ENCODE data around the gene ACMSD. TPM values are rescaled to one million over a fixed set of nuclear protein-coding genes. Genes with fewer than 3 reads are reported as not detected.
"Not testable (repeated sequence)": the region's sequence is repeated elsewhere in the genome, so short reads cannot be mapped to it uniquely, and the experiment has no call there.

ACMSD gene
- polyA plus RNA-seq, 6 donors from 2014 or later, result not detected

DNA sequence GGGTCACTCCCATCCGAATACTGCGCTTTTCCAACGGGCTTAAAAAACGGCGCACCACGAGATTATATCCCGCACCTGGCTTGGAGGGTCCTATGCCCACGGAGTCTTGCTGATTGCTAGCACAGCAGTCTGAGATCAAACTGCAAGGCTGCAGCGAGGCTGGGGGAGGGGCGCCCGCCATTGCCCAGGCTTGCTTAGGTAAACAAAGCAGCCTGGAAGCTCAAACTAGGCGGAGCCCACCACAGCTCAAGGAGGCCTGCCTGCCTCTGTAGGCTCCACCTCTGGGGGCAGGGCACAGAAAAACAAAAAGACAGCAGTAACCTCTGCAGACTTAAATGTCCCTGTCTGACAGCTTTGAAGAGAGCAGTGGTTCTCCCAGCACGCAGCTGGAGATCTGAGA is 12.7 kb upstream of the ACMSD start:
- not testable (repeated sequence) for H3K9me3 Mint-ChIP-seq; H3K36me3 Mint-ChIP-seq; DNase-seq; H3K27ac Mint-ChIP-seq; H3K4me1 Mint-ChIP-seq; ATAC-seq (ENCODE audit: low read depth in 2 of 2); H3K4me3 Mint-ChIP-seq
- peaks cover 15 to 29% (median 16%) of the 10 kb centered on the region in 3 donors for H3K27me3 Mint-ChIP-seq

DNA sequence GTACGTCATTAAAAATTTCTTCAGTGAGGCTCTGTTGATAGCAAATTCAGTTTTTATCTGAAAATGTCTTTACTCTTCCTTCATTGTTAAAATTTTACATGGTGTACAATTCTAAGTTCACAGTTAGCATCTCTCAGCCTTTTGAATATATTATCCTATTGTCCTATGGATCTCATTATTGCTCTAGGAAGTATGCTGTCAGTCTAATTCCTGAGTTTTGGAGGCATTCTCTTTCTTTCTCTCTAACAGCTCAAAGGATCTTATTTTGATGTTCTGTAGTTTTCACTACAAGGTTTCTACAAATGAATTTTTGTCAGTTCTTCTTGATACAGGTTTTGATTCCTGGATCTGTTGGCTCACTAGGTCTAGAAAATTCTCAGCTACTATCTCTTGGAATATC is 2.9 kb upstream of the ACMSD start:
- ATAC-seq (ENCODE audit: low read depth in 2 of 2), result no peak
- Mint-ChIP-seq H3K4me1 (no peaks in the 10 kb centered on the region), H3K36me3 (peaks cover 0 to 17% of the 10 kb centered on the region in 2 donors), H3K27me3 (peaks cover 4 to 14% (median 6%) of the 10 kb centered on the region in 3 donors), H3K9me3 (peaks cover 8 to 30% (median 25%) of the 10 kb centered on the region in 7 donors), H3K27ac (no peak overlapping the region), H3K4me3 (no peak overlapping the region)
- no peak for DNase-seq

DNA sequence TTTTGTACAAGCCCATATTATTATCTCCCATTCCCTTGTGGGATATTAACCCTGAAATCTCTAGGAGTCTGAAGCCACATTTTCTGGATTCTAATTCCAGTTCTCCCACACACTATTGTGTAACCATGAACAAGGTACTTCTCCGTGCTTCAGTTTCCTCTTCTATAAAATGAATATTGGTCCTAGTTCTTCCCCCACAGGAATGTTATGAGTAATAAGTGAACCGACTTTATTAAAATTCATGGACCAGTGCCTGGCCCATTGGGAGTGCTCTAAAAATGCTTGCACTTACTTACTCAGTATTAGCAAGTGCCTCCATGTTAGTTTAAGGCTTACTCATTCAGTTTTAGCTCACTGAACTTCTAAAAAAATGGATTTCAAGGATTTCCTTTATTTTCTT is 1.4 kb upstream of the ACMSD start:
- Mint-ChIP-seq H3K4me3 (no peak overlapping the region), H3K9me3 (peaks cover 8 to 25% (median 22%) of the 10 kb centered on the region in 7 donors), H3K27ac (no peak overlapping the region), H3K36me3 (peaks cover 0 to 17% of the 10 kb centered on the region in 2 donors), H3K27me3 (peaks cover 0 to 20% (median 11%) of the 10 kb centered on the region in 3 donors), H3K4me1 (no peaks in the 10 kb centered on the region)
- ATAC-seq (ENCODE audit: low read depth in 2 of 2) (no peak), DNase-seq (no peak)

DNA sequence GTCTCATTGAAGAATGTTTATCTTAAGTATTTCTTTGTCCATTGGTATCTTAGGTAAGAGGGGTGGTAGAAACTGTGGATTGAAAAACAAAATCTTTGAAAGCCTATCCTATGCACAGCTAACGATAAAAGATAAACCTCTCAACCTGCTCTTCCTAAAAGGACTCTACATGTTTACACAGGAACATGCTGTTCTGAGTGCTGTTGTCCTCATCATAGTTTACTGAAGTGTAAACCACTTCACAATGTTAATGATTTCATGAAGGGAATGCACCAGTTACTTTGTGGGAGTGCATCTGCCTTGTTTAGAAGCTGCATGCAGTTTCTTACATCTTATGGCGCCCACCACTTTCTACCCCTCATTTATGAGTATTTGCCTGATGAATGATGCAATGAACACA is 1.2 kb downstream of the ACMSD start:
- peaks cover 0 to 17% (median 11%) of the 10 kb centered on the region in 3 donors for H3K27me3 Mint-ChIP-seq
- no peak overlapping the region for H3K27ac Mint-ChIP-seq
- DNase-seq (no peak), ATAC-seq (ENCODE audit: low read depth in 2 of 2) (no peak)
- peaks cover 0 to 17% of the 10 kb centered on the region in 2 donors for H3K36me3 Mint-ChIP-seq
- H3K4me3 Mint-ChIP-seq, result no peak overlapping the region
- no peaks in the 10 kb centered on the region for H3K4me1 Mint-ChIP-seq
- peaks cover 8 to 25% (median 21%) of the 10 kb centered on the region in 7 donors for H3K9me3 Mint-ChIP-seq

DNA sequence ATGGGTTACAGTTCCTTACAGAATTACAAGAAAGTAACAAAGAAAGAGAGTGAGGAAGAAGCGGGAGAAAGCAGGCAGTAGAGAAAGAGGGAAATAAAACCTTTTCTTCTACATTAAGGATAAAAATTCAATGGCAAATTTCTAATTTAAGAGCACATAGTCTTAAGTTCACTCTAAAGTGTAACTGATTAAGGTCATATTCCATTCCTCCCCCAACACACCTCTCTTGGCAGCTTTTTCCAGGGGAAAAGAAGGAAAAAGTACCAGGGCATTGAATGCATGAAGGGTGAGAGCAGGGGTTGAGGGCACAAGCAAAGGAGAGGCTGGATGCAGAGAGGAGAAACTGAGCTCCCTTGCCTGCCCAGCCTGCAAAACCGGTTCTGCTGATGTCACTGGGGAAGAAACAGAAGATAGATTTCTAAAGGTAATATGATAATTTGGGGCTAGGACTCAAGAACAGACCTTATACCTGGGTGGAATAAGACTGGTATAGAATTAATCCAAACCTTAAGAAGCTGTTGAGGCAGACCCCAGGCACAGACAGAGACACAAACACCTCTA is 4.6 kb downstream of the ACMSD start:
- Mint-ChIP-seq H3K4me1 (no peaks in the 10 kb centered on the region), H3K36me3 (no peaks in the 10 kb centered on the region), H3K9me3 (peaks cover 0 to 10% (median 5%) of the 10 kb centered on the region in 7 donors), H3K4me3 (no peak overlapping the region), H3K27me3 (peaks cover 0 to 12% (median 5%) of the 10 kb centered on the region in 3 donors), H3K27ac (no peak overlapping the region)
- DNase-seq (no peak), ATAC-seq (ENCODE audit: low read depth in 2 of 2) (no peak)

DNA sequence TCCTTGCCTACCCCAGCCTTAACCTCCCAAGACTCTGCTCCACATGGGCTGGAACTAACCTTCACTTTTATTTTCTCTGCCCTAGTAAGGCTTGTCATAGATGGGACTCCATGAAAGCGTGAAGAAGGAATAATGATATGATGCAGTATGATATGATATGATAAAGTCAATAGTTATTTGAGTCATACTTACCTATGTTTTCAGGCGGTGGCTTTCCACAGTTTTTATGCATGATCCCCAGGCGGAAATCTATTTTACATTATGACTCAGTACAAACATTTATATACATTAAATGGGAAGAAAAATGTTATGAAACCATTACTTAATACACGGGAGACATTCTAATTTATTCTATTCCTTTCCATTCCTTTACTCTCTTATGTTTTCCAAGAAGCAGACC is 5.6 kb downstream of the ACMSD start:
- Mint-ChIP-seq H3K27me3 (peaks cover 0 to 12% (median 5%) of the 10 kb centered on the region in 3 donors), H3K4me1 (no peaks in the 10 kb centered on the region), H3K27ac (no peak overlapping the region), H3K36me3 (no peaks in the 10 kb centered on the region), H3K4me3 (no peak overlapping the region), H3K9me3 (peaks cover 0 to 15% (median 10%) of the 10 kb centered on the region in 7 donors)
- no peak for ATAC-seq (ENCODE audit: low read depth in 2 of 2)
- no peak for DNase-seq

DNA sequence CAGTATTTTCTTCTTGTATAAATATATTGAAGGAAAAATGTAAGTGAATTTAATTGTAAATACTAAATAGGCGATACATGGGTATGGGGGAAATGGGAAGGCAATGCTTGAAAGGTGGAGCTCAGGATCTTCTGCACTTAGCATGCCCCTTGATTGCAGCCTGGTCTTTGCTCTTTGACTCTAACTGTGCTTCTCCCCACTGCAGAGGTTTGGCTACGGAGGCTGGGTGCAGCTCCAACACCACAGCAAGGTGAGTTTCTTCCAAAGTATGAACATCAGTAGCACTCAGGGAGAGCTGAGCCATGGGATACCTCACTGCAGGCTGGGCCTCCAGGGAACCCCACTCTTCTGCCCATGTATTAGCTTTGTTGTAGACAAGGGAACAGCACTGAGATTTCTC is 6.6 kb downstream of the ACMSD start:
- Mint-ChIP-seq H3K27ac (no peak overlapping the region), H3K9me3 (peaks cover 0 to 18% (median 11%) of the 10 kb centered on the region in 7 donors), H3K36me3 (no peaks in the 10 kb centered on the region), H3K4me3 (no peak overlapping the region), H3K4me1 (no peaks in the 10 kb centered on the region), H3K27me3 (peaks cover 0 to 12% (median 5%) of the 10 kb centered on the region in 3 donors)
- no peak for DNase-seq
- no peak for ATAC-seq (ENCODE audit: low read depth in 2 of 2)

DNA sequence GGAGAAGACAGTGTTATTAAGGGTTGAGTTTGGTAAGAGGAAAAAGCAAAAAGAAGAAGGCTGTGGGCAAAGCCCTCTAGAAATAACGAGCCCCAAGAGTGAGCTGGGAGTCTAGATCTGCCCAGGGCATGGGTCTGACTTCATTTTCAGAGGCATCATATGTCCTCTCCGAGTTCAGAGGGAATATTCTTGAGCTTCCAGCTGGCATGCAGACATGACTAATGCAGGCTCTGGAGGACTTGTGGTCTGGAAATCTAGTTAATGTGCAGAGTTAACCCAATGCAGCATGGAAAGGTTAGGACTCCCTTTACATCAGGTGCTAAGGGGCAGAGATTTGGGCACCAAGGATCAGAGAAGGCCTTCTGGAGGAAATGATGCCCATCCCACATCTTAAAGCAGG is 7.3 kb downstream of the ACMSD start:
- peaks cover 0 to 11% (median 2%) of the 10 kb centered on the region in 3 donors for H3K27me3 Mint-ChIP-seq
- no peaks in the 10 kb centered on the region for H3K36me3 Mint-ChIP-seq
- no peak for DNase-seq
- no peaks in the 10 kb centered on the region for H3K4me1 Mint-ChIP-seq
- H3K4me3 Mint-ChIP-seq, result no peak overlapping the region
- ATAC-seq (ENCODE audit: low read depth in 2 of 2), result no peak
- H3K9me3 Mint-ChIP-seq, result peaks cover 0 to 18% (median 11%) of the 10 kb centered on the region in 7 donors
- no peak overlapping the region for H3K27ac Mint-ChIP-seq

DNA sequence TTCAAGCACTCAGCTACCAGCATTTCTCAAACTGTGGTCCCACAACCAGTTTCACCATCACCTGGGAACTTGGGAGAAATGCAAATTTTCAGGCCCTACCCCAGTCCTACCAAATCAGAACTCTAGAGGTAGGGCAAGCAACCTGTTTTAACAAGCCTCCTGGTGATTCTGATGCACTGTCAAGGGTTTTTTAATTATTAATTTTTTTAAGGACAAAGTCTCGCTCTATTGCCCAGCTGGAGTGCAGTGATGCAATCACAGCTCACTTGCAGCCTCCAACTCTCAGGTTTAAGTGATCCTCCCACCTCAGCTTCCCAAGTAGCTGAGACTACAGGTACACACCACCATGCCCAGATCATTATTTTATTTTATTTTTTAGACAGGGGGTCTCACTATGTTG is 7.8 kb downstream of the ACMSD start:
- no peak overlapping the region for H3K4me3 Mint-ChIP-seq
- peaks cover 0 to 18% (median 11%) of the 10 kb centered on the region in 7 donors for H3K9me3 Mint-ChIP-seq
- no peak for ATAC-seq (ENCODE audit: low read depth in 2 of 2)
- no peak overlapping the region for H3K27ac Mint-ChIP-seq
- no peak for DNase-seq
- no peaks in the 10 kb centered on the region for H3K36me3 Mint-ChIP-seq
- no peaks in the 10 kb centered on the region for H3K4me1 Mint-ChIP-seq
- H3K27me3 Mint-ChIP-seq, result peaks cover 0 to 6% (median 0%) of the 10 kb centered on the region in 3 donors

DNA sequence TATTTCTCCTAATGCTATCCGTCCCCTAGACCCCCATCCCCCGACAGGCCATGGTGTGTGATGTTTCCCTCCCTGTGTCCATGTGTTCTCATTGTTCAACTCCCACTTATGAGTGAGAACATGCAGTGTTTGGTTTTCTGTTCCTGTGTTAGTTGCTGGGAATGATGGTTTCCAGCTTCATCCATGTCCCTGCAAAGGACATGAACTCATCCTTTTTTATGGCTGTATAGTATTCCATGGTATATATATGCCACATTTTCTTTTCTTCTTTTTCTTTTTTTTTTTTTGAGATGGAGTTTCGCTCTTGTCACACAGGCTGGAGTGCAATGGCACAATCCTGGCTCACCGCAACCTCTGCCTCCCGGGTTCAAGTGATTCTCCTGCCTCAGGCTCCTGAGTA is 9.2 kb downstream of the ACMSD start:
- not testable (repeated sequence) for ATAC-seq (ENCODE audit: low read depth in 2 of 2); H3K4me1 Mint-ChIP-seq; H3K27me3 Mint-ChIP-seq; H3K27ac Mint-ChIP-seq; H3K36me3 Mint-ChIP-seq; DNase-seq; H3K4me3 Mint-ChIP-seq
- H3K9me3 Mint-ChIP-seq, result peaks cover 2 to 18% (median 11%) of the 10 kb centered on the region in 7 donors

DNA sequence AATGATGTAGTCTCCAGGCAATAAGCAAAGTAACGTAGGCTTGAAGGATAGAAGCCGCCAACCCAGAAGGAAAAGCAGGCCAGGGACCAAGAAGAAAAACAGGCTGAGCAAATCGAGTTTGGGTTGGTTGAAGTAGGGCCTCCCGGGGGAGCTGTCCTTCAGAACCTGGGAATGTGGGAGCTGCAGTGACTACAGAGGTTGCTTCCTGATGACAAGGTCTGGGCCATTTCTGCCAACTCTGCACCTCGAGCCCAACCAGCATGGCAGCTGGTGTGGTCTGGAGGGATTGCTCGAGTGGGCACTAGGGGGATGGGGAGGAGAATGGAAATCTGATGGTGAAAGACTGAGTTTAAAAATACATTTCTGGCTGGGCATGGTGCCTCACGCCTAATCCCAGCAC is 14.1 kb downstream of the ACMSD start:
- H3K27ac Mint-ChIP-seq, result no peak overlapping the region
- H3K4me3 Mint-ChIP-seq, result no peak overlapping the region
- ATAC-seq (ENCODE audit: low read depth in 2 of 2) (no peak), DNase-seq (no peak)
- H3K27me3 Mint-ChIP-seq, result peaks cover 0 to 9% (median 0%) of the 10 kb centered on the region in 3 donors
- peaks cover 0 to 8% (median 0%) of the 10 kb centered on the region in 3 donors for H3K4me1 Mint-ChIP-seq
- peaks cover under 1 to 18% (median 6%) of the 10 kb centered on the region in 7 donors for H3K9me3 Mint-ChIP-seq
- H3K36me3 Mint-ChIP-seq, result peaks cover 4 to 8% of the 10 kb centered on the region in 2 donors

DNA sequence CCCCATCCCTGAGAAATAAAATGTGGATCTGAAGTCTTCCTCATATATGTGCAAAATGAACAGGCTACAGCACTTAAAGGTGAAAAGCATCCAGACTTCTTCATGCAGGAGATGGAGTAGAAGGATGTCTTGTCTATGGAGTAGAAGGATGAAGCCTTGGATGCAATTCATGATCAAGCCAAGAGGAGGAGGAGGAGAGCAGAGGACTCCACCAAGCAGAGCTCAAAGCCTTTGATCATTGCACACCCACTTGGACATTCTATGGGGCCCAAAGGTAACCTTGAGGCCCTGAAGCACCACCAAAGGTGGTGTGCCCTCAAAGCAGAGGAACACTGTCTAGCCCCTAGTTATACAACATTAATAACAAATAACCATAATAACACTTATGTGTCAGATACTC is 17.3 kb downstream of the ACMSD start:
- ATAC-seq (ENCODE audit: low read depth in 2 of 2), result no peak
- no peak for DNase-seq
- Mint-ChIP-seq H3K27me3 (peaks cover 0 to 9% (median 0%) of the 10 kb centered on the region in 3 donors), H3K36me3 (peaks cover 4 to 8% of the 10 kb centered on the region in 2 donors), H3K9me3 (peaks cover 0 to 5% (median 0%) of the 10 kb centered on the region in 7 donors), H3K4me1 (peaks cover 0 to 8% (median 0%) of the 10 kb centered on the region in 3 donors), H3K4me3 (no peak overlapping the region), H3K27ac (no peak overlapping the region)

DNA sequence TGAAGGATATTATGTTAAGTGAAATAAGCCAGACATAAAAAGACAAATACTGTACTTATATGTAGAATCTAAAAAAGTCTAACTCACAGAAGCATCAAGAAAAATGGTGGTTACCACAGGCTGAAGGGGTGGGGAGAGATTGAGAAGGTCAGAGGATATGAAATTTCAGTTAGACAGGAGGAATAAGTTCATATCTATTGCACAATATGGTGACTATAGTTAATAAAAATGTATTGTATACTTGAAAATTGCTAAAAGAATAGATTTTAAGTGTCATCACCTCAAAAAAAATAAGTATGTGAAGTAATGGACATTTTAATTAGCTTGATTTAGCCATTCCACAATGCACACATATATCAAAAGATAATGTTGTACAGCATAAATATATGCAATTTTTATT is 19.8 kb downstream of the ACMSD start:
- Mint-ChIP-seq H3K4me3 (no peak overlapping the region), H3K27ac (no peak overlapping the region), H3K9me3 (peaks cover 0 to 2% (median 0%) of the 10 kb centered on the region in 7 donors), H3K36me3 (no peaks in the 10 kb centered on the region), H3K4me1 (no peaks in the 10 kb centered on the region), H3K27me3 (no peaks in the 10 kb centered on the region)
- DNase-seq, result no peak
- ATAC-seq (ENCODE audit: low read depth in 2 of 2), result no peak

DNA sequence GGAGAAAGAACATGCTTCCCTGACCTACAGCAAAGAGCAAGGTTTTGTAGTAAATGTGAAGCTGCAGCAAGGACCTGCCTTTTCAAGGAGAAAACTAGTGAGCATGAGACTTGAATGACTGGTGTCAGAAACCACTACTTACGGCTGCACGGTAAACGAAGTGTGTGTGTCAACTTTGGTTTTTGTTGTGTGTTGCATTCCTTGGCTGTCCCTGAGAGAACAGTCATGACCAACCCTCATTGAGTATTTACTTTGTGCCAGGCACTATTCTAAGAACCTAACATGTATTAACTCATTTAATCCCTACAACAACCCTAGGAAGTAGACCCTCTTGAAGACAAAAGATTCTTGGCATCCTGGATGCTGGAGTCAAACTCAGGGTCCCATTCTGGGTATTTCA is 22.8 kb downstream of the ACMSD start:
- Mint-ChIP-seq H3K4me3 (no peak overlapping the region), H3K4me1 (no peaks in the 10 kb centered on the region), H3K36me3 (no peaks in the 10 kb centered on the region), H3K27me3 (no peaks in the 10 kb centered on the region), H3K9me3 (no peaks in the 10 kb centered on the region), H3K27ac (no peak overlapping the region)
- DNase-seq, result no peak
- ATAC-seq (ENCODE audit: low read depth in 2 of 2), result no peak
